Prostate gland (tissue), 2 donors: ENCODE results near the gene FREM3. TPM values are rescaled to one million over a fixed set of nuclear protein-coding genes. Genes with fewer than 3 reads are reported as not detected.
"Not testable (repeated sequence)": the region's sequence is repeated elsewhere in the genome, so short reads cannot be mapped to it uniquely, and the experiment has no call there.

Experiments used
- DNase-seq: peaks from one replicate; pipeline ENCODE4 v3.0.0-alpha.2; 2019; ENCODE audit warnings: low spot score
- H3K27ac ChIP-seq, 2 donors: fragments of 200-600 bp; sonication (generic); 2 replicates each; pipeline ENCODE4 v1.5.1; 2017 to 2019
- H3K27me3 ChIP-seq: fragments of 200-600 bp; sonication (generic); replicated peaks from 2 replicates; pipeline ENCODE4 v1.5.1; 2019; ENCODE audit not compliant: insufficient read depth
- H3K36me3 ChIP-seq, 2 donors: fragments of 200-600 bp; sonication (generic); 1 replicate in 1 of 2; 2 replicates in 1 of 2; pipeline versions ENCODE4 v1.5.1 to v1.8.1; 2017 to 2019
- H3K4me1 ChIP-seq: fragments of 200-600 bp; sonication (generic); replicated peaks from 2 replicates; pipeline ENCODE4 v1.5.1; 2019
- H3K4me3 ChIP-seq, 2 donors: fragments of 200-600 bp; sonication (generic); 2 replicates each; pipeline ENCODE4 v1.5.1; 2017 to 2019
- H3K9me3 ChIP-seq: fragments of 200-600 bp; sonication (generic); 2 replicates; pipeline ENCODE4 v1.5.1; 2017
- POLR2A ChIP-seq: fragments of 450-650 bp; IDR thresholded peaks from one replicate; pipeline ENCODE4 v1.6.1; 2016; ENCODE audit warnings: antibody characterized with exemption, mild to moderate bottlenecking
- POLR2AphosphoS5 ChIP-seq: sonication (generic); formaldehyde crosslinking; IDR thresholded peaks from one replicate; pipeline ENCODE4 v1.6.1; 2017; ENCODE audit warnings: antibody characterized with exemption
- WGBS: methylation state at CpG from one replicate; pipeline ENCODE4 v1.1.5; 2018; 5-methylcytosine and 5-hydroxymethylcytosine counted together
- intact Hi-C: fragments of 100-400 bp; cut with DNase I; formaldehyde crosslinking; loops from one replicate; pipeline ENCODE4 v1.14.2; 2022
- total RNA-seq, 2 donors: library from RNA; depleted of rRNA; stranded (reverse); fragments of >200 nt; gene quantifications; one replicate each; pipeline ENCODE4 v1.1.0, GENCODE V29; 2016
- TF ChIP-seq, protein P1 (sequence below), 4 experiments: fragments of 200-600 bp in 2 of 4; fragments of 450-650 bp in 2 of 4; sonication (generic) in 2 of 4; IDR thresholded peaks; 1 replicate in 3 of 4; 2 replicates in 1 of 4; pipeline ENCODE4 v1.5.1; 2016 to 2019; ENCODE audit warnings: antibody characterized with exemption in 4 of 4, mild to moderate bottlenecking in 2 of 4, moderate library complexity in 2 of 4

Gene FREM3
- total RNA-seq, 2 donors from 2014 or later: 0.06 TPM; not detected in 1

DNA sequence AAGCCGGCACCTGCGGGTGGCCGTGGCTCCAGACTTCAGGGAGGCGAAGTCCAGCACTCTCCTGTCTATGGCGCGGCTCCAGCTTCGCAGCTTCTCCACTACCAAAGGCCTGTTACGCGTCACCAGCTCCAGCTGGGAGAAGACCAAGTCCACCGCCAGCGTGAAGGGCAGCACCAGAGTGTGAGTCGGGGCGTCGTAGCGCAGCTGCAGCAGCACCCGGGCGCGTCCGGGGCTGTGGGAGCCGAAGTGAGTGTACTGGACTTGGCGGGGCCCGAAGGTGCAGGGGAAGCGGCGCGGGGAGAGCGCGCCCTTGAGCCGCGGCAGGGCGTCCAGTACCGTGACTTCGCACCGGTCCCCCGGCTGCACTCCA is 444 bp downstream of the FREM3 start:
- intact Hi-C loops: no loop called here
- peak overlapping the region in 1 of 2 donors; percentile 17 for H3K4me3 ChIP-seq

DNA sequence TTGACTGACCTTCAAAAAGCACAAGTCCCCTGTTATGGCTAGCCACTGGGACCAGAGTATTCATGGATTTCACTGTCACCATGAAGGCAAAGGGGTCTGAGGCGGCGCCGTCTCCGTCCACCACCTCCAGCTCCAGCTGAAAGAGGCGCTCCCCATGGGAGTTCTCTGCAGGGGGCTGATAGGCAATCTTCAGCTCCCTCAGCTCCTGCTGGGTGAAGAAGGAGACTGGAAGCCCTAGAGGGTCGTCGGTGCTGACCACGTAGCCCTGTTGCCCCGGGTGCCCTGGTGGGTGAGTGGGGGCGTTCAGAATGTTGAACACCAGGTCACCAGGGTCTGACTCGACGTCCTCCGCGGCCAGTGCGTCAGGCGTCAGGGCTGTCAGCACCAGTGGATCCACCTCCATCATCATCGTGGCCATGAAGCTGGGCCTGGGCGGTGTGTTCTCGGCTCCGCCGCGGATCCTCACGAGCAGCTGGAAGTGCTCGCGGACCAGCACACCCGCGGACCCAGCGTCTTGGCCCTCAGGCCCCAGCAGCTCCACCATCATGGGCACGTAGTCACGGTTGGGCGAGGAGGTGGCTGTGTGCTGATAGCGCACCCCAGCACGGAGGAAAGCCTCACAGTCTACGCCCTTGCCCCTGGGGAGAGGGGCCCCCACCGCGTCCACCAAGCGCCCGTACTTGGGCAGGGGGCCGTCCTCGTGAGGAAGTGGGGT is 987 bp downstream of the FREM3 start:
- H3K36me3 ChIP-seq: no peaks in the 10 kb centered on the region
- 47% methylated on average over 11 of the region's 40 CpGs for WGBS
- peak overlapping the region in 1 of 2 donors; percentile 17 for H3K4me3 ChIP-seq
- H3K27ac ChIP-seq: no peak overlapping the region
- intact Hi-C loops: no loop called here
- peaks cover 14% of the 10 kb centered on the region for H3K27me3 ChIP-seq
- DNase-seq: no peak
- no peaks in the 10 kb centered on the region for H3K9me3 ChIP-seq
- TF ChIP-seq, protein P1, sequence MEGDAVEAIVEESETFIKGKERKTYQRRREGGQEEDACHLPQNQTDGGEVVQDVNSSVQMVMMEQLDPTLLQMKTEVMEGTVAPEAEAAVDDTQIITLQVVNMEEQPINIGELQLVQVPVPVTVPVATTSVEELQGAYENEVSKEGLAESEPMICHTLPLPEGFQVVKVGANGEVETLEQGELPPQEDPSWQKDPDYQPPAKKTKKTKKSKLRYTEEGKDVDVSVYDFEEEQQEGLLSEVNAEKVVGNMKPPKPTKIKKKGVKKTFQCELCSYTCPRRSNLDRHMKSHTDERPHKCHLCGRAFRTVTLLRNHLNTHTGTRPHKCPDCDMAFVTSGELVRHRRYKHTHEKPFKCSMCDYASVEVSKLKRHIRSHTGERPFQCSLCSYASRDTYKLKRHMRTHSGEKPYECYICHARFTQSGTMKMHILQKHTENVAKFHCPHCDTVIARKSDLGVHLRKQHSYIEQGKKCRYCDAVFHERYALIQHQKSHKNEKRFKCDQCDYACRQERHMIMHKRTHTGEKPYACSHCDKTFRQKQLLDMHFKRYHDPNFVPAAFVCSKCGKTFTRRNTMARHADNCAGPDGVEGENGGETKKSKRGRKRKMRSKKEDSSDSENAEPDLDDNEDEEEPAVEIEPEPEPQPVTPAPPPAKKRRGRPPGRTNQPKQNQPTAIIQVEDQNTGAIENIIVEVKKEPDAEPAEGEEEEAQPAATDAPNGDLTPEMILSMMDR (IDR thresholded peaks at IDR 0.05): no peak
- TF ChIP-seq POLR2A: no peak
- no peaks in the 10 kb centered on the region for H3K4me1 ChIP-seq

More for the DNA sequence above, 444 bp downstream of the FREM3 start:
- peaks cover 14% of the 10 kb centered on the region for H3K27me3 ChIP-seq
- no peak overlapping the region for H3K27ac ChIP-seq
- no peaks in the 10 kb centered on the region for H3K36me3 ChIP-seq
- TF ChIP-seq, protein P1 (IDR thresholded peaks at IDR 0.05): no peak
- no peak for TF ChIP-seq POLR2A
- no peak for TF ChIP-seq POLR2AphosphoS5
- 6% methylated on average over 6 of the region's 34 CpGs for WGBS
- no peak for DNase-seq
- H3K9me3 ChIP-seq: no peaks in the 10 kb centered on the region
- H3K4me1 ChIP-seq: no peaks in the 10 kb centered on the region

DNA sequence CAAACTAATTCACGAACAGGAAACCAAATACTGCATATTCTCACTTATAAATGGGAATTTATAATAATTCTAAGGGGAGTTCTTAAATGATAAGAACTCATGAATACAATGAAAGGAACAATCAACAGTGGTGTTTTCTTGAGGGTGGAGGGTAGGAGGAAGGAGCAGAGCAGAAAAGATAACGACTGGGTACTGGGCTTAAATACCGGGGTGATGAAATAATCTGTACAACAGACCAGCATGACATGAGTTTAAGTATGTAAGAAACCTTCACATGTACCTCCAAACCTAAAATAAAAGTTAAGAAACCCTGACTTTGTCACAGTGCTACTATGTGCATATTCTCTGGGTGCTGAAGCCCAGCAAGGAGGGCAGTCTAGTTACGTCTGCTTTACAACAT is 6.6 kb downstream of the FREM3 start:
- intact Hi-C loops: no loop called here
- WGBS: 81% methylated on average over 4 of the region's 4 CpGs
- H3K27me3 ChIP-seq: peaks cover 2% of the 10 kb centered on the region
- H3K36me3 ChIP-seq: no peaks in the 10 kb centered on the region
- H3K4me3 ChIP-seq: no peak overlapping the region
- DNase-seq: no peak
- H3K27ac ChIP-seq: no peak overlapping the region
- TF ChIP-seq, protein P1 (IDR thresholded peaks at IDR 0.05): no peak
- TF ChIP-seq POLR2A (no peak), POLR2AphosphoS5 (no peak)
- no peaks in the 10 kb centered on the region for H3K4me1 ChIP-seq
- H3K9me3 ChIP-seq: no peaks in the 10 kb centered on the region

DNA sequence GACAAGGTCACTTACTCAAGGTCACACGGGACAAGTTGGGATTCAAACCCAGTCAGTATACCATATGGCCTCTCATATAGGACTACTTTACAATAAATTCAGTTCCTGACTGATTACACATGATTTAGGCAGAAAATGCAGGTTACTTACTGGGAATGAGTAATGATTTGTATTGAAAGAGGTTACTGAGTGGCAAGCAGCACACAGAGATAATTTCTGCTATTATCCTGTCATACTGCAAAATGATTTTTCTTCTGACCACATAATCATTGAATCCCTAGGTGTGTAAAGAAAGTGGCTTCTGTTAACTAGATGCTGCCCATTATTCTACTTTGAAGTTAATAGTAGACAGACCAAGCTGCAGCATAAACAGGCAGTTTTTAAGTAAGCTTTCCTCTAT is 8.2 kb downstream of the FREM3 start:
- Histone ChIP-seq H3K4me3 (no peak overlapping the region), H3K27ac (no peak overlapping the region), H3K27me3 (peaks cover 2% of the 10 kb centered on the region), H3K36me3 (no peaks in the 10 kb centered on the region), H3K4me1 (no peaks in the 10 kb centered on the region), H3K9me3 (no peaks in the 10 kb centered on the region)
- no peak for DNase-seq
- WGBS: 93% methylated on average over 1 of the region's 1 CpG
- intact Hi-C loops: no loop called here
- TF ChIP-seq, protein P1 (IDR thresholded peaks at IDR 0.05): no peak
- no peak for TF ChIP-seq POLR2A

DNA sequence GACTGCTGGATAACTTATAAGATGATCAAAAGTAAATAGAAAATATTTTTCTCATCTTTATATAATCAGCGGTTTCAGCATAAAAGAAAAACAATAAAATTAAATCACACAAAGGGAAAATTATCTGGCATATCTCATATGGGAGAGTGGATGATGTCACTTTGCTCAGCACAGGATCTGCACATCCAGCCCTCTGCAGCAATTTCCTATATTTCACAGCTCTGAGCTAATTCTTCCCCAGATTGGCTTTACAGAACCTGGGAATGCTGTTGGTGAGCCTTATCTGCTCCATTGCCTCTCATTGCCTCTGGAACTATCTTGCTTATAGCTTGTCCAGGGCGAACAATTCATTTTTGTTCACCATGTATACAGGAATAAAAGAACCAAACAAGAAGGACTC is 21.0 kb downstream of the FREM3 start:
- no peaks in the 10 kb centered on the region for H3K36me3 ChIP-seq
- 71% methylated on average over 2 of the region's 2 CpGs for WGBS
- H3K27me3 ChIP-seq: no peaks in the 10 kb centered on the region
- no peaks in the 10 kb centered on the region for H3K9me3 ChIP-seq
- intact Hi-C loops: no loop called here
- no peak for DNase-seq
- no peak overlapping the region for H3K4me3 ChIP-seq
- no peak overlapping the region for H3K27ac ChIP-seq
- H3K4me1 ChIP-seq: no peaks in the 10 kb centered on the region
- TF ChIP-seq POLR2A (no peak), POLR2AphosphoS5 (no peak)
- TF ChIP-seq, protein P1 (IDR thresholded peaks at IDR 0.05): no peak

DNA sequence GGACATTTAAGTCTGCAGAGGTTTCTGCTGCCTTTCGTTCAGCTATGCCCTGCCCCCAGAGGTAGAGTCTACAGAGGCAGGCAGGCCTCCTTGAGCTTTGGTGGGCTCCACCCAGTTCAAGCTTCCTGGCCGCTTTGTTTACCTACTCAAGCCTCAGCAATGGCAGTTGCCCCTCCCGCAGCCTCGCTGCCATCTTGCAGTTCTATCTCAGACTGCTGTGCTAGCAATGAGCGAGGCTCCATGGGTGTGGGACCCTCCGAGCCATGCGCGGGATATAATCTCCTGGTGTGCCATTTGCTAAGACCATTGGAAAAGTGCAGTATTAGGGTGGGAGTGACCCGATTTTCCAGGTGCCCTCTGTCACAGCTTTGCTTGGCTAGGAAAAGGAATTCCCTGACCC is 26.8 kb downstream of the FREM3 start:
- H3K27me3 ChIP-seq, H3K4me1 ChIP-seq, H3K4me3 ChIP-seq, H3K36me3 ChIP-seq, intact Hi-C loops, DNase-seq, H3K27ac ChIP-seq, H3K9me3 ChIP-seq: not testable (repeated sequence)
- 94% methylated on average over 9 of the region's 9 CpGs for WGBS
